Endothelial cell of coronary artery (primary cell): ENCODE measurements around the gene ACADVL. TPM values are rescaled to one million over a fixed set of nuclear protein-coding genes. Genes with fewer than 3 reads are reported as not detected.

ENCODE experiments used
- total RNA-seq: library from RNA; depleted of rRNA; stranded (reverse); fragments of >200 nt; gene quantifications from 2 replicates; pipeline ENCODE4 v1.2.3, GENCODE V29; 2014

The ACADVL gene
- 192 and 322 TPM in 2 replicates for total RNA-seq

DNA sequence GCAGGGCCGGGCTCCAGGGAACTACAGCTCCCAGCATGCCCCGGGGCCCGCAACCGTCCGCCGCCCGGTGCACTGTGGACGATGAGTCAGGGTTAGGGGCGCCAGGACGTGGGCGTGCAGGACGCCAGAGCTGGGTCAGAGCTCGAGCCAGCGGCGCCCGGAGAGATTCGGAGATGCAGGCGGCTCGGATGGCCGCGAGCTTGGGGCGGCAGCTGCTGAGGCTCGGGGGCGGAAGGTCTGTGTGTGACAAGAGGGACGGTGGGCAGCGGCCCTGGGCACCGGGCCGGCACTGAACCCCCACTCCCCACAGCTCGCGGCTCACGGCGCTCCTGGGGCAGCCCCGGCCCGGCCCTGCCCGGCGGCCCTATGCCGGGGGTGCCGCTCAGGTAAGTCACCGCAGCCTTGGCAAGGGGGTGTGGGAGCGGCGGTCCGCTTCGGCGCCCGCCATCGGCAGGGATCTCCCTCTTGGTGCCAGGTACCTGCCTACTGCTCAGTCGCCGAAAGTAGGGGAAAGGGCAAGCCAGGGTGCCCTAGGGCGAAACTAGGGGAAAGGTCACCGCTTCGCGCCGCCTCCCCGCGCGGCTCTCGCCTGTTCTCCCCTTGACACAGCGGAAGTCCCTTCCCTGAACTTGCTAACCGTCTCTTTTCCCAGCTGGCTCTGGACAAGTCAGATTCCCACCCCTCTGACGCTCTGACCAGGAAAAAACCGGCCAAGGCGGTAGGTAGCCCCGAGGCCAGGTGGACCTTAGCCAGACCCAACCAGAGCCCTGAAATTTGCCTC, at the start of gene ACADVL, which contains the start of gene DLG4:
TSS of gene ACADVL (plus strand) at position 127 of the 781 bp plus-strand sequence. CDS start at position 174, 47 bp downstream.
TSS of gene DLG4 (minus strand) at position 25 of the 781 bp plus-strand sequence.

GRCh38 chr17:7179317-7180254, 40.2 kb upstream of the ACADVL start, which contains the start of gene ASGR1:
Gene ASGR1 (minus strand): TSS chr17:7179370. CDS start chr17:7178563, 807 bp downstream.

GRCh38 chr17:7234083-7234951, 14.6 kb downstream of the ACADVL start, which contains the start of gene DVL2:
Gene DVL2 (minus strand): TSS chr17:7234517. CDS start chr17:7234262, 255 bp downstream.

DNA sequence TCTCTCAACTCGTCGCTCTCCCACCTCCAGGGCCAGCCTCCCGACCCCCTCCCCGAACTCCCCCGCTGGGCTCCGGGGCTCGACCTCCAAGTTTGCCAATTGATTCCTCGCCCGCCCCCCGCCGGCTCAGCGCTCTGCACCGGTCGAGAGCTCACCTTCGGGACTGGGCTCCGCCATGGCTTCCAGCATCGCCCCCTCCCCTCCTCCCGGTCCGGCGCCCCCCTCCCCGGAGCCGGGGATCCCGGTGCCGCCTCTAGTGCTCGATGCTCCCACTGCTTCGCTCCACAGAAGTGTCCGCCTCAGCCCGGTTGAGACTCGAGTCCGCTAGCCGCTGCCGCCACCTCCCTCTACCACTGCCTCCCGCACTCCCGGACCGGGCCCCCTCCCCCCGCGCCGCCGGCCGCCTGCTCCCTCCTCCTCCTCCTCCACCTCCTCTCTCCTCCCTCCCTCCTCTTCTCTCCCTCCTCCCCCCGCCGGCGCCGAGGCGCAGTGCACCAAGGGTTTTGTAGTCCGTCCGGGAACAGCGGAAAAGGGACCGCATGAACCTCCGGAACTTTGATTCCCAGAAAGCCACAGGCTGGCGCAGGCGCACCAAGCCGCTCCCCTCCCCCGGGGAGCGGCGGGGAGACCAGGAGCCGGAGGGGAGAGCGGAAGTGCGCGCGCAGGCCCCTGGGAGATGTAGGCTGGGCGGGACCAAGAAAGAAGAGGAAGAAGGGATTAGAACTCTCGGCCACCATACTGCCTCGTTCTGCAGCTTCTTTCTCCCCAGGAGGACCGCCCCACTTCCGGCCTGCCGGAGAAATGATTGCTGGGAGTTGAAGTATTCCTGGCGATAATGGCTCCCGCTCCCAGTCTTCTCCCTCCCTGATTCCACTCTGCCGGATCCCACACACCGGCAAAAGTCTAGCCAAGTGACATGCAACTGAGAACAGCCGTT, 19.6 kb downstream of the ACADVL start, which contains the start of gene PHF23:
TSS of gene PHF23 (minus strand) at position 367 of the 937 bp plus-strand sequence. CDS start at position 189, 178 bp downstream.

DNA sequence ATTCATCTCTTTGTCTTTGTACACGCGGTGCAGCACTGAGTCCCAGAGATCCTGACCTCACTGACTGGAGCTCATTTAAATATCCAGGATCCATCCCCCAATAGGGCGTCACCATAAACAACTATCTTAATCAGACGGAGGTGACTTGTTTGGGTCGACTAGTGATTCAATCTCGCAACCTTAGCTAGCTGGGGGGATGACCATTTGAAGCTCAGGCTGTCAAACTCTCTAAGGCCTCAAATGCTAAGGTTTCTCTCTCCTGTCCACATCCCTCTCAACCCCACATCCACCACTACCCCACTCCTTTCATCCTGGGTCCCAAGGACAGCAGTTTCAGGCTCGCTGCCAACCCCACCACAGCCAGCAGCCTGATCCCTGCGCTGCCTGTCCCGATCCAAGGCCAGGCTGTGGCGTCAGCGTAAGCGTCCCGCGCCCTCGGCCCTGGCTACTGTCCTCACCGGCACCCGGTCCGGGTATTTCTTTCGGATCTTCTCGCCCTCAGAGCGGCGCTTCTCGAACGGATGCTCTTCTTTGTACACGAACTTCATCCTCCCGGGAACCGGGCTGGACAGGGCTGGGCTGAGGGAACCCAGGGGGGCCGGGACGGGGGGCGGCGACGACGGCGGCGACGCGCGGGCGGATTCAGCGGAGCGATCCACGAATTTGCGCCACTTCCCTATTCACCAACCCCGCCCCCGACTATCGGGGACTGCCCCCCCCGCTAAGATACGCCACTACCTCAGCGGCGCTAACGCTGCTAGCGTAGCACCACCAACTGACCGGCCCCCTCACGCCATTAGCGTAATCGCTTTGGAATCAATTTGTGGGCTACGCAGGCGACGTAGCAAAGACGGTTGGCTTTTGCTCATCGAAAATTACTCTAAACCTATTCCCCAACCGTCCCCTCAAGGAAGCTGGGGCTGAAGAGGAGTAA, 22.3 kb downstream of the ACADVL start, which contains the start of gene GABARAP:
TSS of gene GABARAP (minus strand) at position 667 of the 934 bp plus-strand sequence. CDS start at position 548, 119 bp downstream.

GRCh38 chr17:7251661-7252175, 32.0 kb downstream of the ACADVL start, which contains the start of gene CTDNEP1:
Gene CTDNEP1 (minus strand): TSS chr17:7251734. CDS start chr17:7251296, 438 bp downstream.

GRCh38 chr17:7252176-7253043, 32.7 kb downstream of the ACADVL start, which contains the start of gene ELP5:
Gene ELP5 (plus strand): TSS chr17:7252215. CDS start chr17:7252551, 336 bp downstream.

GRCh38 chr17:7262192-7262934, 42.6 kb downstream of the ACADVL start, which contains the start of gene CLDN7:
Gene CLDN7 (minus strand): TSS chr17:7262478. CDS start chr17:7262043, 435 bp downstream.

Other genes starting within 250 kb of the ACADVL start
- not detected in 2 replicates for gene ALOX12, start 223.9 kb upstream of the ACADVL start, total RNA-seq
- 39.8 and 43.5 TPM in 2 replicates for gene RNASEK, start 207.3 kb upstream of the ACADVL start, total RNA-seq
- gene BCL6B, start 196.9 kb upstream of the ACADVL start, total RNA-seq = 82.0 and 127 TPM in 2 replicates
- gene SLC16A13, start 183.9 kb upstream of the ACADVL start, total RNA-seq = 0.54 and 1.4 TPM in 2 replicates
- 0.09 and 0.38 TPM in 2 replicates for gene SLC16A11, start 175.8 kb upstream of the ACADVL start, total RNA-seq
- gene CLEC10A, start 139.7 kb upstream of the ACADVL start, total RNA-seq = 0.19 and 0.54 TPM in 2 replicates
- gene ASGR2, start 105.1 kb upstream of the ACADVL start, total RNA-seq = not detected in 2 replicates
- 9.2 TPM in 2 replicates for gene ASGR1, start 40.6 kb upstream of the ACADVL start, total RNA-seq
- gene DLG4, start 102 bp upstream of the ACADVL start, total RNA-seq = 10.3 and 23.2 TPM in 2 replicates
- gene DVL2, start 14.6 kb downstream of the ACADVL start, total RNA-seq = 37.3 and 41.1 TPM in 2 replicates
- gene PHF23, start 19.5 kb downstream of the ACADVL start, total RNA-seq = 37.7 and 45.1 TPM in 2 replicates
- gene GABARAP, start 22.5 kb downstream of the ACADVL start, total RNA-seq = 92.4 and 120 TPM in 2 replicates
- 19.3 and 39.2 TPM in 2 replicates for gene CTDNEP1, start 31.8 kb downstream of the ACADVL start, total RNA-seq
- gene ELP5, start 32.3 kb downstream of the ACADVL start, total RNA-seq = 30.2 and 31.5 TPM in 2 replicates
- gene CLDN7, start 42.5 kb downstream of the ACADVL start, total RNA-seq = 13.4 and 15.9 TPM in 2 replicates
- gene SLC2A4, start 61.8 kb downstream of the ACADVL start, total RNA-seq = under 0.01 TPM in 2 replicates
- gene YBX2, start 74.7 kb downstream of the ACADVL start, total RNA-seq = not detected in 2 replicates
- 734 and 935 TPM in 2 replicates for gene EIF5A, start 87.7 kb downstream of the ACADVL start, total RNA-seq
- 26.1 and 27.3 TPM in 2 replicates for gene GPS2, start 95.4 kb downstream of the ACADVL start, total RNA-seq
- 16.6 and 24.9 TPM in 2 replicates for gene NEURL4, start 109.4 kb downstream of the ACADVL start, total RNA-seq
- gene ACAP1, start 116.6 kb downstream of the ACADVL start, total RNA-seq = 0.45 and 0.66 TPM in 2 replicates
- gene KCTD11, start 132.2 kb downstream of the ACADVL start, total RNA-seq = 2.2 and 3.6 TPM in 2 replicates
- gene TMEM95, start 135.2 kb downstream of the ACADVL start, total RNA-seq = not detected in 2 replicates
- under 0.01 and 0.28 TPM in 2 replicates for gene TNK1, start 161.2 kb downstream of the ACADVL start, total RNA-seq
- 16.8 and 23.6 TPM in 2 replicates for gene PLSCR3, start 174.6 kb downstream of the ACADVL start, total RNA-seq
- 86.7 and 102 TPM in 2 replicates for gene TMEM256, start 184.2 kb downstream of the ACADVL start, total RNA-seq
- 2.9 and 5.1 TPM in 2 replicates for gene NLGN2, start 187.9 kb downstream of the ACADVL start, total RNA-seq
- not detected in 2 replicates for gene SPEM1, start 200.4 kb downstream of the ACADVL start, total RNA-seq
- gene SPEM2, start 205.7 kb downstream of the ACADVL start, total RNA-seq = not detected in 2 replicates
- not detected in 2 replicates for gene SPEM3, start 208.9 kb downstream of the ACADVL start, total RNA-seq
- 5.2 and 6.0 TPM in 2 replicates for gene TMEM102, start 215.5 kb downstream of the ACADVL start, total RNA-seq
- 0.09 and 0.94 TPM in 2 replicates for gene FGF11, start 219.6 kb downstream of the ACADVL start, total RNA-seq
- gene CHRNB1, start 225.1 kb downstream of the ACADVL start, total RNA-seq = 4.4 and 6.6 TPM in 2 replicates